Erythroblast (primary cell): Measurements from ENCODE around the gene FAM161A.
"Not testable (repeated sequence)": the region's sequence is repeated elsewhere in the genome, so short reads cannot be mapped to it uniquely, and the experiment has no call there.

Source experiments
- DNase-seq, 2 experiments: peaks; one replicate each; lab custom pipeline; 2025; lab: John Stamatoyannopoulos, UW
- GATA1 ChIP-seq: IDR thresholded peaks from 2 replicates; pipeline ENCODE4 v1.6.1; 2011; ENCODE audit warnings: low read depth, mild to moderate bottlenecking, control low read depth, low read length, moderate library complexity
- POLR2A ChIP-seq: IDR thresholded peaks from 2 replicates; pipeline ENCODE4 v1.6.1; 2011; ENCODE audit warnings: mild to moderate bottlenecking, low read length

FAM161A gene

GRCh38 chr2:61862085-61862484, 8.2 kb upstream of the FAM161A start:
- no peak for DNase-seq
- TF ChIP-seq GATA1 = no peak
- TF ChIP-seq POLR2A = no peak

GRCh38 chr2:61857224-61857623, 3.4 kb upstream of the FAM161A start:
- TF ChIP-seq POLR2A (no peak), GATA1 (no peak)
- DNase-seq = no peak

GRCh38 chr2:61855318-61855613, 1.4 kb upstream of the FAM161A start:
- no peak for DNase-seq
- TF ChIP-seq GATA1 (no peak), POLR2A (no peak)

- TF ChIP-seq GATA1 (no peak), POLR2A (peak; percentile 73)
- DNase-seq = peak; percentile 95 to 97
Measured at GRCh38 chr2:61854564-61855317, 881 bp upstream of the FAM161A start.

GRCh38 chr2:61853086-61853846, 594 bp downstream of the FAM161A start:
- peak; percentile 10 to 27 for DNase-seq
- TF ChIP-seq POLR2A (no peak), GATA1 (no peak)

DNA sequence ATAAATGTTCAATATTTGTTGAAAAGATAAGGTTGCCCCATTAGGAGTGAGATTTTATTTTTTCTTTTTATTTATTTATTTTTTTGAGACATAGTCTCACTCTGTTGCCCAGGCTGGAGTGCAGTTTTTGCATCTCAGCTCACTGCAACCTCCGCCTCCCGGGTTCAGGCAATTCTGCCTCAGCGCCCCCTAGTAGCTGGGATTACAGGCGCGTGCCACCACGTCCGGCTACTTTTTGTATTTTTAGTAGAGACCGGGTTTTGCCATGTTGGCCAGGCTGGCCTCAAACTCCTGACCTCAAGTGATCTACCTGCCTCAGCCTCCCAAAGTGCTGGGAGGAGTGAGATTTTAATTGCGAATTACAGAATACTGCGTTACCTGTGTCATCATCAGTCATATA, 2.6 kb downstream of the FAM161A start:
- not testable (repeated sequence) for DNase-seq

DNA sequence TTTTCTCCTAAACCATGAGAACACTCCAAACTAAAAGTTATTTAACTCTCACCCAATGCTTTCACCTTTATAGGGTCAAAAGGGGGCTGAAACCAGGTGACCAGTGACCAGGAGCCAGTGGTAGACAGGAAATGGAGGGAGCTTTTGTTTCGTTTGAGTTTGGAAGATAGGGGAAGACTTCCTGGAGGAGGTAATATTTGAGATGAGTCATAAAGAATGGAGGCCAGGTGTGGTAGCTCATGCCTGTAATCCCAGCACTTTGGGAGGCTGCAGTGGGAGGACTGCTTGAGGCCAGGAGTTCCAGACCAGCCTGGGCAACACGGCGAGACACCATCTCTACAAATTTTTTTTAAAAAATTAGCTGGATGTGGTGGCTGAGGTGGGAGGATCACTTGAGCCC, 8.5 kb downstream of the FAM161A start:
- TF ChIP-seq POLR2A (no peak), GATA1 (no peak)

GRCh38 chr2:61841286-61841685, 12.6 kb downstream of the FAM161A start:
- DNase-seq = no peak
- no peak for TF ChIP-seq POLR2A
- no peak for TF ChIP-seq GATA1

More for the DNA sequence above, 8.5 kb downstream of the FAM161A start:
- no peak for DNase-seq

DNA sequence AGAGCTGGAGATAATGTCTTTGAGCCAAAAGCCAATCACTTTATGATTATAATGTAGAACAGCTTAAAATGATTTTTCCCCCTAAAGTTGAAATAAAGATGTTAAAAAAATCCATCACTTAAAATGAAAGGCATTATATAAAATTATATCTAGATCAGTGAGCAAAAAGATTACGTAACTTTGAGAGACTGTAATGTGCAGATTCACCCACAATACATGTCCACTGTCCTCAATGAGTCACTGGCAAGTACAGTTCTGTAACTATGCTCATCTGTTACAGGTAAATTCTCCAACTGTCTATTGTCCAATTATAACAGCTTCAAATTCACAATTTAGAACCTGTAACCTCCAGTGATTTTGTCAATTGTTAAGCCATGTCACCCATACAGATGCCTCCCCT, 19.0 kb downstream of the FAM161A start:
- TF ChIP-seq POLR2A (no peak), GATA1 (no peak)
- DNase-seq = no peak

- no peak for DNase-seq
- no peak for TF ChIP-seq POLR2A
- no peak for TF ChIP-seq GATA1
Measured at GRCh38 chr2:61833971-61834370, 19.9 kb downstream of the FAM161A start.

DNA sequence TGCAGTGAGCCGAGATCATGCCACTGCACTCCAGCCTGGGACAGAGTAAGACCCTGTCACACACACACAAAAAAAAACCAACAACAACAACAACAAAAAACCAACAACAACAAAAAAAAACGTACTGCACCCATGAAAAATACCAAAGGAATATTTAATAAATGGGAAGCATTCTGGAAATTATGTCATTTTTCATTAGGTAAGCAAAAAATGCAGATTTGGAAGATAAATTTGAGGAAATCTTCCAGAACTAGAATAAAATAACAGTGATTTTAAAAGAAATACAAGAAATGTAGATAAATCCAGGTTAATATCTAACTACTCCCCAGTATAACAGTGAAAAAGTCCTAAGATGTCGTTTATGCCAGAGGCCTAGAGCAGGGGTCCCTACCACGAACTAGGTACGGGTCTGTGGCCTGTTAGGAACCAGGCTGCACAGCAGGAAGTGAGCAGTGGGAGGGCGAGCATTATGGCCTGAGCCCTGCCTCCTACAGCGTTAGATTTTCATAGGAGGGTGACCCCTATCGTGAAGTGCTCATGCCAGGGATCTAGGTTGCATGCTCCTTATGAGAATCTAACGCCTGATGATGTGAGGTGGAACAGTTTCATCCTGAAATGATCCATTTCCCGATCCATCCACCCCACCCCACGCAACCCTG, 21.5 kb downstream of the FAM161A start:
- DNase-seq = no peak
- no peak for TF ChIP-seq GATA1
- TF ChIP-seq POLR2A = no peak

GRCh38 chr2:61822255-61822654, 31.6 kb downstream of the FAM161A start:
- TF ChIP-seq GATA1 = no peak
- no peak for TF ChIP-seq POLR2A

DNA sequence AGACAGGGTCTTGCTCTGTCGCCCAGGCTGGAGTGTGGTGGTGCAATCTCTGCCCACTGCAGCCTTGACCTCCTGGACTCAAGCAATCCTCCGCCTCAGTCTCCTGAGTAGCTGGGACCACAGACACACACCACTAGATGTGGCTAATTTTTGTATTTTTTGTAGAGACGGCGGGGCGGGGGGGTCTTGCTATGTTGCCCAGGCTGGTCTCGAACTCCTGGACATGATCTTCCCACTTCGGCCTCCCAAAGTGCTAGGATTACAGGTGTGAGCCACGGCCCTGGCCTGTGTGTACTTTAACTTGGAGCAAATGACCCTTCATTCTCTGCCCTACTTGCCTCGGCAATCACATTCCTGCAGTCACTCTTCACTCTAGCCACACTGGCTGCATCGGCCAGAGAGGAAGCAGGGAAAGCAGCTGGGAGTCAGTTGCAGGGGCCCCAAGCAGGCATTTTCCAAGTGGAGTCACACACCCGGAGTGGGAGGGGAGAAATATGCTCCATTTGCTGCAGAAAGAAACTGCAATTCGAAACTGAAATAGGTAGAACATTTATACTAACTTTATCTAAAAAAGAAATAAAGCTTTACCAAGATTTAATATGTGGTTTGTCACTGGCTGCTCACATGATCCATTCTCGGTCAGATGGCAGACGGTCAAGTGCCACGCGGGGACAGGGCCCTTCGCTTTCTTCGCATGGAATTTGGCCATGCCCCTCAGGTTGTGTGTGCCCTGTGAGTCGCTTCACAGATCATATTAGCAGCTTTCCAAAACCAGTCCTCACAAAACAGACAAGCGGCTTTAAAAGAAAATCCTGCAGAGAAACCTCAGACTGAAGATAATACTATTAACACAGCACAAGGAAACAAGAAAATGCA, 37.1 kb downstream of the FAM161A start:
- DNase-seq = no peak
- TF ChIP-seq GATA1 (no peak), POLR2A (no peak)

More at GRCh38 chr2:61822255-61822654, 31.6 kb downstream of the FAM161A start:
- DNase-seq = no peak
